VCaP (cell line): Measurements from ENCODE around the gene SYT2.

Experiments
- H3K27ac ChIP-seq: fragments of 450-650 bp; 2 replicates; pipeline ENCODE4 v1.5.1; 2017
- TF ChIP-seq, protein P1 (sequence below): fragments of 450-650 bp; conservative IDR thresholded peaks from 2 replicates; pipeline ENCODE4 v1.5.1; 2017; ENCODE audit warnings: mild to moderate bottlenecking, moderate library complexity

SYT2 gene

GRCh38 chr1:202671399-202671798 is 38.9 kb downstream of the SYT2 start:
- peak overlapping the region; percentile 79 for H3K27ac ChIP-seq
- TF ChIP-seq, protein P1, sequence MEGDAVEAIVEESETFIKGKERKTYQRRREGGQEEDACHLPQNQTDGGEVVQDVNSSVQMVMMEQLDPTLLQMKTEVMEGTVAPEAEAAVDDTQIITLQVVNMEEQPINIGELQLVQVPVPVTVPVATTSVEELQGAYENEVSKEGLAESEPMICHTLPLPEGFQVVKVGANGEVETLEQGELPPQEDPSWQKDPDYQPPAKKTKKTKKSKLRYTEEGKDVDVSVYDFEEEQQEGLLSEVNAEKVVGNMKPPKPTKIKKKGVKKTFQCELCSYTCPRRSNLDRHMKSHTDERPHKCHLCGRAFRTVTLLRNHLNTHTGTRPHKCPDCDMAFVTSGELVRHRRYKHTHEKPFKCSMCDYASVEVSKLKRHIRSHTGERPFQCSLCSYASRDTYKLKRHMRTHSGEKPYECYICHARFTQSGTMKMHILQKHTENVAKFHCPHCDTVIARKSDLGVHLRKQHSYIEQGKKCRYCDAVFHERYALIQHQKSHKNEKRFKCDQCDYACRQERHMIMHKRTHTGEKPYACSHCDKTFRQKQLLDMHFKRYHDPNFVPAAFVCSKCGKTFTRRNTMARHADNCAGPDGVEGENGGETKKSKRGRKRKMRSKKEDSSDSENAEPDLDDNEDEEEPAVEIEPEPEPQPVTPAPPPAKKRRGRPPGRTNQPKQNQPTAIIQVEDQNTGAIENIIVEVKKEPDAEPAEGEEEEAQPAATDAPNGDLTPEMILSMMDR: no peak

DNA sequence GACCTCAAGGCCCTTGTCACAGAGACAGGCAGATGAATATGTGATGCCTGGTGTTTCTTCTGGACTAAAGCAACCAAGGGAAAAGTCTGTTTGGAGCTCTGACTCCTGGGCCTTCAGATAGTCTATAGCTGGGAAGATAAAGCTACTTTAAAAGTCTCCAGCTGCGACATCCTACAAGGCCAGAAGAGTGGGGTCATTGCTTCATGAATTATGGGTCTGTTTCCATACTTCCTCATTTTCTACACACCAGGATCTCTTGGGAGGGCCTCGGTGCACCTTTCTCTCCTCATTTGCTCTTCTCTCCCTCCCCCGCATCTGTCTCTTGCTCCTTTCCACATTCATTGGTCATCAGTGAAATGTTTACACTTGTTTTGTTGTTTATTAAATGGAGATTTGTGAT is 44.8 kb downstream of the SYT2 start:
- H3K27ac ChIP-seq: no peak overlapping the region
- TF ChIP-seq, protein P1: no peak

- TF ChIP-seq, protein P1: no peak
- H3K27ac ChIP-seq: no peak overlapping the region
Measured at GRCh38 chr1:202664083-202664482, 46.2 kb downstream of the SYT2 start.

GRCh38 chr1:202663131-202663530 is 47.1 kb downstream of the SYT2 start:
- TF ChIP-seq, protein P1: no peak
- H3K27ac ChIP-seq: no peak overlapping the region

DNA sequence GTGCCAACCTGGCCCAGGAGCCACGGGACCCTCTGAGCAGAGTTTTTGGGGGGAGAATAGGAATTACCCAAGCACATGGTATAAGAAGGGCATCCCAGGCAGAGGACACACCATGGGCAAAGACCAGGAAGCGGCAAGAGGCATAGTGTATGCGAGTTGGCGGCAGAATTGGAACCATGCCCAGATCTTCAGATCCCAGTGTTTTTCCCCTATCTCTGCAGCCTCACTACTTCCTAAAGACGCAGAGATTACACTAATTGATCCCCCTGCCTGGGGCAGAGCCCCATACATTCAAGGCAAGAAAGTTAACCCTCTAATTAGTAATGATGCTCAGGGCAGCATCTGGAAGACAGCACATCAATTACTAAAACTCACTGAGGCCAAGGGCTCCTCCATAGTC is 48.2 kb downstream of the SYT2 start:
- peak overlapping the region; percentile 16; the same call in 1 of the 2 replicates for H3K27ac ChIP-seq
- TF ChIP-seq, protein P1: no peak

GRCh38 chr1:202661136-202661845 is 49.0 kb downstream of the SYT2 start:
- no peak overlapping the region; the same call in 1 of the 2 replicates for H3K27ac ChIP-seq
- TF ChIP-seq, protein P1: peak; percentile 10; the same call in 1 of the 2 replicates

GRCh38 chr1:202659974-202660373 is 50.3 kb downstream of the SYT2 start:
- TF ChIP-seq, protein P1: no peak
- no peak overlapping the region for H3K27ac ChIP-seq
